ENCODE data around the gene NR1I2. TPM values are rescaled to one million over a fixed set of nuclear protein-coding genes. Genes with fewer than 3 reads are reported as not detected.

Gene NR1I2
- total RNA-seq, 4 donors from 2014 or later = not detected

GRCh38 chr3:119778811-119779210, 3.1 kb upstream of the NR1I2 start:
- Histone ChIP-seq H3K4me1 (no peaks in the 10 kb centered on the region), H3K27ac (no peak overlapping the region), H3K36me3 (no peaks in the 10 kb centered on the region), H3K4me3 (no peak overlapping the region), H3K27me3 (no peaks in the 10 kb centered on the region), H3K9me3 (peaks cover 0 to 4% (median 0%) of the 10 kb centered on the region in 3 donors)
- intact Hi-C loops (cut with DNase I) = no loop called here
- WGBS, 2 donors = 66 to 87% methylated on average over 2 of the region's 2 CpGs
- TF ChIP-seq POLR2A (IDR thresholded peaks at IDR 0.05) = no peak
- no peak for TF ChIP-seq CTCF (IDR thresholded peaks at IDR 0.05)
- DNase-seq = no peak

- H3K27ac ChIP-seq = no peak overlapping the region
- peaks cover 0 to 4% (median 0%) of the 10 kb centered on the region in 3 donors for H3K9me3 ChIP-seq
- WGBS, 2 donors = 60 to 67% methylated on average over 2 of the region's 2 CpGs
- no peak for TF ChIP-seq POLR2A (IDR thresholded peaks at IDR 0.05)
- no peak for TF ChIP-seq CTCF (IDR thresholded peaks at IDR 0.05)
- intact Hi-C loops (cut with DNase I) = no loop called here
- no peaks in the 10 kb centered on the region for H3K36me3 ChIP-seq
- no peak overlapping the region for H3K4me3 ChIP-seq
- no peaks in the 10 kb centered on the region for H3K27me3 ChIP-seq
- no peaks in the 10 kb centered on the region for H3K4me1 ChIP-seq
- DNase-seq = no peak
Measured at GRCh38 chr3:119779731-119780383, 2.0 kb upstream of the NR1I2 start.

GRCh38 chr3:119782460-119782859, 559 bp downstream of the NR1I2 start:
- intact Hi-C loops (cut with DNase I) = no loop called here
- Histone ChIP-seq H3K4me3 (no peak overlapping the region), H3K27me3 (no peaks in the 10 kb centered on the region), H3K36me3 (no peaks in the 10 kb centered on the region), H3K27ac (no peak overlapping the region), H3K9me3 (no peaks in the 10 kb centered on the region), H3K4me1 (no peaks in the 10 kb centered on the region)
- 100% methylated on average over 1 of the region's 1 CpG; no CpG with 5 or more reads in 1 of the 2 donors for WGBS, 2 donors
- DNase-seq = no peak
- no peak for TF ChIP-seq CTCF (IDR thresholded peaks at IDR 0.05)
- TF ChIP-seq POLR2A (IDR thresholded peaks at IDR 0.05) = no peak

- DNase-seq = no peak
- Histone ChIP-seq H3K9me3 (no peaks in the 10 kb centered on the region), H3K4me1 (no peaks in the 10 kb centered on the region), H3K27ac (no peak overlapping the region), H3K4me3 (no peak overlapping the region), H3K27me3 (no peaks in the 10 kb centered on the region), H3K36me3 (no peaks in the 10 kb centered on the region)
- 64 to 72% methylated on average over 2 of the region's 2 CpGs for WGBS, 2 donors
- intact Hi-C loops (cut with DNase I) = no loop called here
- TF ChIP-seq POLR2A (IDR thresholded peaks at IDR 0.05) = no peak
- TF ChIP-seq CTCF (IDR thresholded peaks at IDR 0.05) = no peak
Measured at GRCh38 chr3:119783255-119783654, 1.4 kb downstream of the NR1I2 start.

- H3K4me3 ChIP-seq = no peak overlapping the region
- no peak for DNase-seq
- H3K36me3 ChIP-seq = no peaks in the 10 kb centered on the region
- H3K27ac ChIP-seq = no peak overlapping the region
- 61 to 69% methylated on average over 7 of the region's 7 CpGs for WGBS, 2 donors
- H3K27me3 ChIP-seq = no peaks in the 10 kb centered on the region
- TF ChIP-seq CTCF (IDR thresholded peaks at IDR 0.05) (no peak), POLR2A (IDR thresholded peaks at IDR 0.05) (no peak)
- intact Hi-C loops (cut with DNase I) = no loop called here
- H3K9me3 ChIP-seq = no peaks in the 10 kb centered on the region
- H3K4me1 ChIP-seq = no peaks in the 10 kb centered on the region
Measured at GRCh38 chr3:119783883-119784282, 2.0 kb downstream of the NR1I2 start.
